K562 (cell line): ENCODE data around the gene PSMD13. TPM values are rescaled to one million over a fixed set of nuclear protein-coding genes. Genes with fewer than 3 reads are reported as not detected.

Source experiments
- ARID2 ChIP-seq: fragments of 450-650 bp; IDR thresholded peaks from 2 replicates; pipeline ENCODE4 v1.6.1; 2017; ENCODE audit warnings: antibody characterized with exemption, mild to moderate bottlenecking
- ARID4B ChIP-seq: sonication (generic); formaldehyde crosslinking; IDR thresholded peaks from 2 replicates; pipeline ENCODE4 v1.8.0; 2022; ENCODE audit warnings: mild to moderate bottlenecking, missing genetic modification reagents
- GABPA ChIP-seq: fragments of 200-800 bp; sonication (Bioruptor generic); conservative IDR thresholded peaks from 2 replicates; pipeline ENCODE4 v1.6.1; 2016; ENCODE audit warnings: low read depth, missing genetic modification characterization, missing compliant biosample characterization
- SRF ChIP-seq, 2 experiments: fragments of 250-450, 450-650 bp in 1 of 2; sonication (Bioruptor Pico) in 1 of 2; sonication (generic) in 1 of 2; formaldehyde crosslinking; IDR thresholded peaks; 2 replicates each; pipeline versions ENCODE4 v1.5.0 to v1.5.1; 2020 to 2022; ENCODE audit warnings: mild to moderate bottlenecking in 1 of 2, missing genetic modification reagents in 1 of 2
- polyA plus RNA-seq, 8 experiments: library from polyadenylated mRNA; depleted of rRNA in 4 of 8; stranded (reverse) in 5 of 8; unstranded in 3 of 8; fragments of >200 nt; fragmentation: Nextera tagmentation in 2 of 8; fragmentation: Illumina TruSeq in 1 of 8; extraction: Ambion mirVana in 2 of 8; extraction: Trizol in 1 of 8; gene quantifications; 2 replicates each; pipeline versions ENCODE4 v1.2.1 to v1.2.3, GENCODE V29; 2011 to 2014; ENCODE audit warnings: inconsistent platforms in 1 of 8, missing spikeins in 1 of 8
- total RNA-seq, 7 experiments: library from RNA; depleted of rRNA in 6 of 7; stranded (reverse); fragments of >200 nt in 6 of 7; fragmentation: Illumina TruSeq in 2 of 7; extraction: Trizol in 2 of 7; gene quantifications; 2 replicates each; pipeline versions ENCODE4 v1.2.1 to v1.2.3, GENCODE V29; 2011 to 2021; ENCODE audit warnings: low replicate concordance in 1 of 7

Gene PSMD13
- total and polyA plus RNA-seq, 9 of the 15 experiments (the other 6 are each of a cell fraction or from before 2014, with no cell fraction given) = 185 to 383 (median 267) TPM

- TF ChIP-seq ARID4B (CRISPR knock-in tag) (no peak), GABPA (no peak), SRF (CRISPR knock-in tag; IDR thresholded peaks at IDR 0.05) (no peak), ARID2 (no peak)
Measured at GRCh38 chr11:211741-212140, 25.0 kb upstream of the PSMD13 start (continued).
